Measurements from ENCODE around the gene LAPTM5.
"Not testable (repeated sequence)": the region's sequence is repeated elsewhere in the genome, so short reads cannot be mapped to it uniquely, and the experiment has no call there.

Gene LAPTM5, protein sequence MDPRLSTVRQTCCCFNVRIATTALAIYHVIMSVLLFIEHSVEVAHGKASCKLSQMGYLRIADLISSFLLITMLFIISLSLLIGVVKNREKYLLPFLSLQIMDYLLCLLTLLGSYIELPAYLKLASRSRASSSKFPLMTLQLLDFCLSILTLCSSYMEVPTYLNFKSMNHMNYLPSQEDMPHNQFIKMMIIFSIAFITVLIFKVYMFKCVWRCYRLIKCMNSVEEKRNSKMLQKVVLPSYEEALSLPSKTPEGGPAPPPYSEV

GRCh38 chr1:30757352-30758120, at the start of gene LAPTM5:
TSS of gene LAPTM5 (minus strand) at chr1:30757774. CDS start at chr1:30757745, 29 bp downstream.
- DNase-seq (ENCODE audit: low spot score) = no peak

DNA sequence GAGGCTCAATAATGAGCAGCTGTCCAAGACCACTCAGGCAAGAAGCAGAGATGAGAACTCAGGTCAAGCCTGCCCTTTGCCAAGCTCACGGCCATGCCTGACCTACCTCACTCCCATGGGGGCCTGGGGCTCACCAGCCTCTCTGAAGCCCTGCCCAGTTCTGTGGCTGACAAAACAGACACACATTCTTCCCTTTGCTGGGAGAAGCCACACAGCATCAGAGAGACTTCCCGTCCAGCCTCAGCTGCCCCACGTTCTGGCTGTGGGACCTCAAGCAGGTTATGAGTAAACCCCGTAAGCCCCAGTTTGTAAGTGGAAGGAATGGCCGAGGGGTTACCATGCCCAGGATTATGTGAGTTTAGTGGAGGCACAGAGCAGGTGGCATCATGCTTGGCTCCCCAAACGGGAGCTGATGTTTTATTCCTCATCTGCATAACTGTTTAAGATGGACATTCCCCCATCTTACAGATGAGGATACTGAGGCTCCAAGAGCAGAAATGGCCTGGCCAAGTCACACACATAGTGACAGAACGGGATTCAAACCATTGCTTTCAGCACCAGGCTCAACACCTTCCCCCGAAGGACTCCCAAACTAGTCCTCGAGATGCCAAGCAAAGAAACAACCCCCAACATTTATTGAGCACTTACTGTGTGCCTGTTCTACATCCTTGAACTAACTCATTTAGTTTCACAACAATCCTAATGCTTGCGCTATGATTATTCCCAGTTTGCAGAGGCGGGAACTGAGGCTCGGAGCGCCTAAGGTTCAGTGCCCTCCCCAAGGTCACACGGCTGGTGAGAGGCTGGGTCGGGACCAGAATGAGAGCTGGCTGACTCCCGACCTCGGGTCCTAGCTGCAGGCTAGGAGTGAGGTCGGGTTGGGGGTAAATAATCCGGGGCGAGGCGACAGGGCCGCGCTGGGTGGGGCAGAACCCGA, 49.1 kb upstream of the LAPTM5 start:
- DNase-seq (ENCODE audit: low spot score) = no peak

DNA sequence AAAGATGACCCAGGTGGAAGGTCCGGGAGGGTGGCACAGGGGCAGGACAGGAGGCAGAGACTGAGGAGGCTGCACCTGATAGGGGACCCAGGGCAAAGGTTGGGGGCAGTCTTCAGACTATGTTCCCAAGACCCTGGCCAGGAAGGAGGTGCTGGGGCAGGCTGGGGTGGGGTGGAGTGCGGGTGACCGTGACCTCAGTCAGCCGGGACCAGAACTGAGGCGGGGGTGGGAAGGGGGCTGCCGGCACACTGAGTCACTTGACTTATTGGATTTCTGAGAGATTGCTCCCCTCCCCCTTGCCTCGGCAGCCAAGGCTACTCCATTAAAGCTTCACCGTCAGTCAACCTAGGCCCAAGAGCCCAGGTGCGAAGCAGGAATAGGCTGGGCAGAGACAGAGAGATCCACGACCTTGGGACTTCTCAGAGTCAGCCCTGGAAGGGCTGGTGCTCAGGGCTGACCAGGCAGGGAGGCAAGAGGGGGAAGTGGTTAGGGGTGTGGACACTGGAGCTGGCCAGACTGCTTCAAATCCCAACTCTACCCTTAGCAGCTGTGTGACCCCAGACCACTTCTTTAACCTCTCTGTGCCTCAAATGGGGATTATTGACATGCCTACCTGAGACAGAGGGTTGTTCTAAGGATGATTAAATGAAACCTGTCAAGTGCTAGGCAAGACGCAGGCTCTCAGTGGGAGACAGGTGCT, 47.9 kb upstream of the LAPTM5 start:
- DNase-seq (ENCODE audit: low spot score) = no peak

DNA sequence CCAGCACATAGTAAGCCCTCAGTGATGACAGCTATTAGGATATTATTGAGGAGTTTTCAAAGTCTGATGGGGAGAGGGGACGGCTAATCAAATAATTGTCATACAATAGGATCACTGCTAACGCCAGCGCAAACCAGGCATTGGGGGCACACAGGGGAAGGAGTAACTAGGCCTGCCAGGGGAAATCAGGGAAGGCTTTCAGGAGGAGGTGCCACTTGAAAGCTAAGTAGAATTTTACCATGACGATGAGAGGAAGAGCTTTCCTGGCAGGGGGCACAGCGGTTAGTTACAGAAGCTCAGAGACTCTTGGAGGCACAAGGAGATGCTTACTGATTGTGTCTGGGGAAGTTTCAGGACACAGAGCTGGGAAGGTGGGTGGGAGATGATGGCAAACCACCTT, 47.2 kb upstream of the LAPTM5 start:
- DNase-seq (ENCODE audit: low spot score) = no peak

- DNase-seq (ENCODE audit: low spot score) = no peak
Measured at GRCh38 chr1:30804352-30804751, 46.8 kb upstream of the LAPTM5 start.

DNA sequence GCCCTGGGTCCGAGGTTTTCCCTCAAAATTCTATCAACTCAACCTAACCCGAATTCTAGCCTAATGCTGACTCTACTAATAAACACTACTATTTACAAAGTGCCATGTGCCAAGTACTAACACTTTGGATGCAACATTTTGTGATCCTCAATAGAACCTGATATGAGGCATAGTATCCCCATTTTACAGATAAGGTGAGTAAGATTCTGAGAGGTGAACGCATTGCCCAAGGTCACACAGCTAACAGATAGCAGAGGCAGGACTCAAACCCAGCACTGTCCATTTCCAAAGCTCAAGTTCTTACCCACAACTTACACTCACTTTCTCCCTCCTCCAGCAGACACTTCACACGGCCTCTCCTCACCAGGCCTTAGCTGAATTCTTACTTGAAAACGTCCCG, 46.0 kb upstream of the LAPTM5 start:
- no peak for DNase-seq (ENCODE audit: low spot score)

GRCh38 chr1:30801771-30802198, 44.2 kb upstream of the LAPTM5 start:
- peak; percentile 72 for DNase-seq (ENCODE audit: low spot score)

GRCh38 chr1:30799233-30799511, 41.6 kb upstream of the LAPTM5 start:
- DNase-seq (ENCODE audit: low spot score) = no peak

- DNase-seq (ENCODE audit: low spot score) = no peak
Measured at GRCh38 chr1:30798389-30799232, 41.0 kb upstream of the LAPTM5 start.

- DNase-seq (ENCODE audit: low spot score) = no peak
Measured at GRCh38 chr1:30795026-30795425, 37.5 kb upstream of the LAPTM5 start.

GRCh38 chr1:30794260-30794659, 36.7 kb upstream of the LAPTM5 start:
- no peak for DNase-seq (ENCODE audit: low spot score)

GRCh38 chr1:30793209-30793608, 35.6 kb upstream of the LAPTM5 start:
- no peak for DNase-seq (ENCODE audit: low spot score)

DNA sequence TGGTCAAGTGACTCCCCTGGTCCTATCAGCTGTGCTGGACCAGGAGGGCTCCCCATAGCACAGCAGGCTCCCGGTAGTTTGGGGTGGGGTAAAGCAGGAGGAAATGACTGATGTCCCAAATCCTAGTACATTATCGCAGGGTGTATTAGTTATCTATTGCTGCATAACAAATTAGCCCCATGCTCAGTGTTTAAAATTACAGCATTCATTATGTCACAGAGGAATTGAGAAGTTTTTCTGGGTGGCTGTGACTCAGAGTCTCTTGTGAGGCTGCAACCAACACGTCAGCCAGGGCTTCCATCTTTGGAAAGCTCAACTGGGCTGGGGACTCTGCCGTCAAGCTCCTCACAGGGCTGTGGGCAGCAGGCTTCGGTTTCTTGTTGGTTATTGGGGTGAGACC, 34.3 kb upstream of the LAPTM5 start:
- DNase-seq (ENCODE audit: low spot score) = no peak

DNA sequence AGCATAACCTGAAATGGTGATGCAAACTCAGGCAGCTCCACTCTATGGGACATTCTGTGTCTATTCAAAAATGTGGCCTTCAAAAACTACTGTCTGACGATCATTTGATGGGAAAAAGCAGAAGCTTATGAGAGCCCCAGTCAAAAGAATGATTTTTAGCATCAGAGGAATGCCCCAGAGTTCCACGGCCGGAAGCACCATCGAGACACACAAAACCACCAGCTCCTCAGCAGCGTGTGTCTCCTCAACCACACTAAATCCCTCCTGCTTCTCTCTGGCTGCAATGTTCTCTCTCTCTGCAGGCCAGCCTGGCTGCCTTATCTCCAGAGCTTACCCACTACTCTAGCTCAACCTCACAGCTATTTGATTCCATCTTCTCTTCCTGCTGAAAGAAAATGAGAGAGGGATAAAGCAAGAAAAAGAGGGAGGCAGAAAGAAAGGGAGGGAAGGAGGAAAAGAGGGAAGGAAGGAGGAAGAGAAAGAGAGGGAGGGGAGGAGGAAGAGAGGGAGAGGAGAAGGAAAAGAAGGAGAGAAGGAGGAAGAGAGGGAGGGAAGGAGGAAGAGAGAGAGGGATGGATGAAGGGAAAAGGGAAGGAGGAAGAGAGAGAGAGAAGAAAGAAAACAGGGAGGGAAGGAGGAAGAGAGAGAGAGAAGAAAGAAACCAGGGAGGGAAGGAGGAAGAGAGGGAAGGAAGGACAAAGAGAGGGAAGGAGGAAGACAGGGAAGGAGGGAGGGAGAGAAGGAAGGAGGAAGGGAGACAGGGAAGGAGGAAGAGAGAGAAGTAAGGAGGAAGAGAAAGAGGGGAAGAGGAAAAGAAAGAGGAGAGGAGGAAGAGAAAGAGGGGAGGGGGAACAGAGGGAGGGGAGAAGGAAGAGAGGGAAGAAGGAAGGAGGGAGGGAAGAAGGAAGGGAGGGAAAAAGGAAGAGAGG, 33.5 kb upstream of the LAPTM5 start:
- no peak for DNase-seq (ENCODE audit: low spot score)

GRCh38 chr1:30790256-30790525, 32.6 kb upstream of the LAPTM5 start:
- DNase-seq (ENCODE audit: low spot score) = not testable (repeated sequence)

DNA sequence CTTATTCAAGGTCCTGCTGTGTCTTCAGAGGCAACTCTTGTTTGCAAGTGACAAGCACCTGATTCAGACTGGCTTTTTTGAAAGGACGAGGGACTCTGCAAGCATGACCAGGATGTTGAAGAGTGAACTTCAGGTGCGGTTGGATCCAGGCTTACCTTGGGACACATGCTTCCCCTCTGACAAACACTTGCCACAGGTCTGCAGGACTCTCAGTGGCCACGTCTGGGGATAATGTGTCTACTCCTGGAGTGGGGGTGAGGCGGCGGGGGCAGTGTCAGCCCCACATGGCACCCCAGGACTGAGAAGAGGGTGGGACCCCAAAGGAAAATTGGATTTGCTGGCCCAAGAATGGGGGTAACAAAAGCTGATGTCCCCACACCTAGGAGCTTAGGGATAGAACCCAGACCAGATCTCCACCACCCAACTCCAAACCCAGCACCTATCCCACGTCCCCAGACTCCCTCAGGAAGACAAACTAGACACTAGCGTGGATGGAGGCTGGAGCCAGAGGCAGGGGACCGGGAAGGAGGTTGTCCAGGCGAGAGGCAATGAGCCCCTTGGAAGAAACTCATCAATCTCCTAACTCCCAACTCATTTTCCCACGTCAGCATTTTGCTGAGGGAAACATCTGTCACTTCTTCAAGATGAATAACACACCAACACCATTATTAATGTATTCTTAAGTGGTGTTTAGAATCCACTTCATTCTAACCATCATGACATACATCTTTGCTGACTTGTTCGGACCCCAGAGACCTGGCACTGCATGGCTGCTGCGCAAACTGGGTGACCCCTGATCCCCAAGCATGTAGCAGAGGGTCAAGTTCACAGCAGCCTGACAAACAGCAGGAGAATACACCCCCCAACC, 32.0 kb upstream of the LAPTM5 start:
- DNase-seq (ENCODE audit: low spot score) = no peak

DNA sequence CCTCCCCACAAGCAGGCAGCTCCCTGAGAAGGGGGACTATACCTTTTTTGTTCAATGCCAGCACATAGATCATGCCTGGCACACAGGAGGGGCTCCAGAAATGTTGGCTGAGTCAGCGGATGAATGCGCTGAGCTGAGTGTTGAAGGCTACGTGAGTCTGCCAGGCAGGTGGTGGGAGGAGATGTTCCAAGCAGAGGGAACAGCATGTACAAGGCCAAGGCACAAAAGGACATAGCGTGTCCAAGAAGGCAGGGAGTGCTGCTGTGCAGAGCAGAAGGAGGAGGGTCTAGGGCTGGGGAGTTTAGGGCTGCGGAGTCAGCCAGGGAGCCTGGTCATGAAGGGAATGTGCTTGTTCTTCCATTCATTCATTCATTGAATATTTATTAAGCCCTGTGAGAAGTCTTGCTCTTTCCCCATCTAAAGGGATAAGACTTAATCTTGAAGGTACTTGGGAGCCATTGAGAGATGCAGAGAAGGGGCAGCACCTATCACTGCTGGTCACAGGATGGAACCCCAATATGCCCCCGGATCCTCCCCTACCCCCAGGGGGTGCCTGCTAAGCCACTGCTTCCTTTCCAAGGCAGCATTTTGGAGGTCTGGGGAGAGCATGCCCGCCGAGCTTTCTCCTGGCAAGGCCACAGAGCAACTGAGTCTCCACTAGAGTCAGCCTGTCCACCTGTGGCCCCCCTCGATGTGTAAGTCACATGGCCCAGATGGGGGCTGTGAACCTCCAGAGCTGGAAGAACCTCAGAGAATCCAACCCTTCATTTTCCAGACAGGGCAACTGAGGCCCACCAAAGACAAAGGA, 31.2 kb upstream of the LAPTM5 start:
- DNase-seq (ENCODE audit: low spot score) = no peak

DNA sequence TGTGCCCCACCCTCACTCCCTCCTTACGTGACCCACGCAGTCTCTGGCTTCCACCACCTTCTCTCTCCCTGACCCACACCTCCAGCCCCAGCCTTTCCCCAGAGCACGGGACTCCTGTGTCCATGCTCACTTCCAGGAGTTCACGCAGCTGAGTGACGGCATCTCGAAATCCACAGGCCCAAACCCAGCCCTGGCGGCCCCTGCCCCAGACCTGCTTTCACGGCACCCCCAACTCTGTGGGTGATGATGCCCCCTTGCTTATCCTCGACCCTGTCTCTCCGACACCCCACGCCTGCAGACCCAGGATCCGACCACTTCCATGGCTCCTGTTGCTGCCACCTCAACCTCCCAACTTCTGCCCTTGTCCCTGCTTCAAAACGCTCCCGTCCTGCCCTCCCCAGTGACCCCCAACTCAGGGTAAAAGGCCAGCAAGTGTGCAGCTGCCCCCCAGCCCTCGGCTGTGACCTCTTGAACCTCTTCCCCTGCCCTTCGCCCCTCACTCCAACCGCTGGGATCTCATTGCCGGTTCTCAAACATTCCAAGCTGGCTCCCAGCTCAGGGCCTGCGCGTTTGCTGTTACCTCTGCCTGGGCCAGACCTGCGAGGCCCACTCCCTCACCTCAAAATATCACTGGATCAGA, 30.4 kb upstream of the LAPTM5 start:
- DNase-seq (ENCODE audit: low spot score) = no peak
